ENCODE measurements around the gene PRKCB.
A peak's percentile ranks its signal among the peaks of the same experiment; 100 is the strongest.
"Not testable (repeated sequence)": the region's sequence is repeated elsewhere in the genome, so short reads cannot be mapped to it uniquely, and the experiment has no call there.

Gene PRKCB

GRCh38 chr16:24140730-24141129, 304.9 kb downstream of the PRKCB start:
- no peak for DNase-seq

DNA sequence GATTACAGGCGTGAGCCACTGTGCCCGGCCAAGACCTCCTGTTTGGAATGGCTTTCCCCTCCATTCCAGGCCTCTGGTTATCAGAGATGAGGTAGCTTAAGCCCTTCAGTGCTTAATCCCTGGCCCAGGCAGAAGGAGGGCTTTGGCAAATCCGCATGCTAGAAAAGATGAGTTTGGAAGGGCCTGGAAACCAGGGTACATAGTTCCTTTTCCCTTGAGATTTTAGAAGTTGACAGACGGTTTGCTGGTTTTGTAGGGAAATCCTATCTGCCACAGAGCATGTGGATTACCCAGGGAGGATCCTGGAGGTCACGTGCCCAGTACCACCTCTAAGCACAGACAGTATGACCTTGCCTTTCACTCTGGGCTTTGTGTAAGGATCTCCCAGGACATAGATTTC, 305.7 kb downstream of the PRKCB start:
- DNase-seq, result no peak

- no peak for DNase-seq
These were observed 306.1 kb downstream of the PRKCB start for GRCh38 chr16:24141917-24142316.

DNA sequence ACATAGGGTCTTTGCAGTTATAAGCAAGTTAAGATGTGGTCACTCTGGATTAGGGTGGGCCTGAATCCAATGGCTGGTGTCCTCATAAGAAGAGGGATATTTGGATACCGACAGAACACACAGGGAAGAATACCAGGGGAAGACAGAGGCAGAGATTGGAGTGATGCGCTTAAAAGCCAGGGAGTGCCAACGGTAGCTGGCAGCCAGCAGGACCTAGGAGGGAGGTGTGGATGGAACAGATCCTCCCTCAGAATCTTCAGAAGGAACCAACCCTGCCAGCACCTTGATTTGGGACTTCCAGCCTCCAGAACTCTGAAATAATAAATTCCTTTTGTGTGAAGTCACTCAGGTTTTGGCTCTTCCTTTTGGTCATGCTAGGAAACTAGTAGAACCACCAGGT, 310.1 kb downstream of the PRKCB start:
- DNase-seq, result no peak

- DNase-seq, result no peak
These were observed 310.7 kb downstream of the PRKCB start for GRCh38 chr16:24146518-24146917.

- DNase-seq, result no peak
These were observed 313.3 kb downstream of the PRKCB start for GRCh38 chr16:24149102-24149501.

GRCh38 chr16:24150282-24150681, 314.5 kb downstream of the PRKCB start:
- no peak for DNase-seq

GRCh38 chr16:24151482-24151939, 315.7 kb downstream of the PRKCB start:
- peak; percentile 6 for DNase-seq

- DNase-seq, result not testable (repeated sequence)
These were observed 316.3 kb downstream of the PRKCB start for GRCh38 chr16:24152048-24152447.

- DNase-seq, result no peak
These were observed 317.0 kb downstream of the PRKCB start for GRCh38 chr16:24152826-24153225.

- no peak for DNase-seq
These were observed 321.0 kb downstream of the PRKCB start for GRCh38 chr16:24156777-24157176.

DNA sequence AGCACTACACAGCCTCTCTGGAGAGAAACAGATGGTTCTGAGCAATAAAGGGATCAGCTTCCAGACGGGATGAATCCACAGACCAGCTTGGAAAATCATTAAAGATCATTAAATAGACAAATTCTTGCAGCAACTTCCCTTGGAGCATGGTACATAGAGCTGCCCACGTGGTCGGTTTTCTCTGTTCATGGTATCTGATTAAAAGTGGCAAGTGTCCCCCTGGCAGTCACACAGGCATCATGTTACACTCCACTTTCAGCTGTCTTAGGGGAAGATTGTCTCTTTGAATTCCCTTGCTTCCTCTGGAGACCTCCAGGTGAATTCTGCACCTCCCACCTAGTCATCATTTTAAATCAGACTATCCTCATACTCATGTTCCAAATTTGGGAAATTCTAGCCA, 328.2 kb downstream of the PRKCB start:
- DNase-seq, result no peak

GRCh38 chr16:24164416-24164815, 328.6 kb downstream of the PRKCB start:
- DNase-seq, result no peak

GRCh38 chr16:24165273-24165672, 329.5 kb downstream of the PRKCB start:
- no peak for DNase-seq

DNA sequence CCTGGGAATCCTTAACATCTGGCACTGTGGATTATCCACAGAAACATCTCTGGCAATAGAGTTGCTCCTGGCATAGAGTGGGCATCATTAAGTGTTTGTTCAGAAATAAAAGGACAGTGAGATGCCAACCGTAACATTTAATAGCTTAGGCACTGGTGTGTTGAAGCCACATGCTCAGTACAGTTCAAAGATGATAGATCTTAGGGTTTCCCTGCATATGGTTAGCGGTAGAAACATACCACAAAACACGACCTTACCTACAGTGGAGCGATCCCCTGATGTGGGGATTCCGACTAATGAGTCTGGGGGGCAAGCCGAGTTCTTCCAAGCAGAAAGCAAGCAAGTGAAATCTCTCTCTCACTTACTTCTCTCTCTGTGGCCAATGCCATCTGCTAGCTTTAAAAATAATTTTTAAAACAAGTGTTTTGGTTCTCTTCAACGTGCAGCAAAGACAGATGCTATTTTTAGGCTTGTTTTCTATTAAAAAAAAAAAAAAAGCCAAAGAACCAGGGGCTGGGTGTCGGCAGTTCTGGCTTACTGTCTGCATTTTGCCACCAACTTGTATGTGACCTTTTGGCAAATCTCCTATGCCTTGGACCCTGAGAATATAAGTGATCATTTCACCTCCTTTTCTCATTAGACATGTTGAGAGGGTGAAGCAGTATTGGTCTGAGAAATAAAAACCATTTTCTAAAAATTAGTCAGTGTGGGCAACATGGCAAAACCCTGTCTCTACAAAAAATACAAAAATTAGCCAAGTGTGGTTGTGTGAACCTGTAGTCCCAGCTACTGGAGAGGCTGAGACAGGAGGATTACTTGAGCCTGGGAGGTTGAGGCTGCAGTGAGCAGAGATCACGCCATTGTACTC, 331.1 kb downstream of the PRKCB start:
- no peak for DNase-seq

DNA sequence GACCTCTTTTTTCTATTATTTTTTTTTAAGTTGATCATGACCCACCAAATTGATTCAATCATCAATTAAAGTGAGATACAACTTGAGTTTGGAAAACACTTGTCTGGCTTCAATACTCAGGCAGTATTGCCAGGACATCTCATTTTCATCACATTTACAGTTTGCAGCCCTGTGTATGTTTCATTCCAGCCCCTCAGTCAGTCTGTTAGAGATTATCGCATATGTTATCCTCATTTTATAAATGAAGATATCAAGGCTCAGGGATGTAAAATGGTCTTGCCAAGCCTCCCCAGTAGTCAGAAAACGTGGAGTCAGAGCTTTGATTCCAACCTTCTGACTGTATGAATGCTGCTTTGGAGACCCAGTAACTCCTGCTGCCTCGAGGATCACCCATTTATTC, 333.1 kb downstream of the PRKCB start:
- no peak for DNase-seq

- no peak for DNase-seq
These were observed 334.6 kb downstream of the PRKCB start for GRCh38 chr16:24170407-24170806.

DNA sequence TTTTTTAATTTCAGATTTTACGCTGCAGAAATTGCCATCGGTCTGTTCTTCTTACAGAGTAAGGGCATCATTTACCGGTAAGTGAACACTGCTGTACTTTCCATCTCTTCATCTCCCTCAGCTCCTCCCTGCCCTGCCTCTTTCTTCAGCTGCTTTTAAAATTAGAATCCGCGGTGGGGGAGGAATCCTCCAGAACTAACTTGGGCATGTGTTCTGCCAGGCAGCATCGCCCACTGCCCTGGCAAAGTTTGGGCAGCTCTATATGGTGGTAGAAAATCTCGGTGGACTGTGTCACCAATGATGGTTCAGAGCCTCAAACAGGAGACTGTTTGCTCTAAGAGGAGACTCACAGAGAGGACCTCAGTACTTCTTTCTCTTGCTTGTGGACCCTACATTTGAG, 338.7 kb downstream of the PRKCB start:
- DNase-seq, result no peak

DNA sequence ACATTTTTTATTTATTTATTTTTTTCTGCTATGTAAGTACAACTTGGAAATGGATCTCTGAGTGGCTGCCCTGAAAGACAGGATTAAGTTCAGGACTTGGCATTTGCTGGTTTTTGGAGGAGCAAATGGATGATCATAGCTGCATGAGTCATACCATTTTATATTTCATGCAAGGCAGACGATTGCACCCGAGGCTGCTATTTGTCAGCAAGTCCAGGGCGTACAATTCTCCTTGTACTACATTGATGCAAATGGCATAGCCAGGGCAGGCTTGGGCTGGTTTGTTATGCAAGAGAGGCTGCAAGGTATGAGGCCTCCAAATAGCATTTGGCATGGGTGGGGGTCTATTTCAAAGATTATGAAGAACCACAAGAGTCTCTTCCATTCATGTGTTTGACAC, 339.2 kb downstream of the PRKCB start:
- DNase-seq, result no peak

DNA sequence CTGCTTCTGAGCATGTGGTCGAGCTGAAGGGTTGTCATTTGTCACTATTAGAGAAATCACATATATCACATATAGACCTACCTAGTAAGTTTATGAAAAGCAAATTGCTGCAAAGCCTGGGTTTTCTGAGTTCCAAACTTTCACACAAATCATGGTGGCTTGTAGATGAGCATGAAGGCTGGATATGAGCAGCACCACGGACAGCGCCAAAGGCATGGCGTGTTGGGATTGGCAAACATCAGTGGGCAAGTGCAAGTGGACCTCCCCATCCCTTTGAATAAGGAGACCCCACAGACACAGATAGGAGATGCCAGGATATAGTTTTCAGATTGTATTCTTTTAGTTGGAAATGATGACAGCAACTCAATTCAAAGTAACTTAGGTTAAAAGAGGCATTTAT, 342.7 kb downstream of the PRKCB start:
- no peak for DNase-seq

DNA sequence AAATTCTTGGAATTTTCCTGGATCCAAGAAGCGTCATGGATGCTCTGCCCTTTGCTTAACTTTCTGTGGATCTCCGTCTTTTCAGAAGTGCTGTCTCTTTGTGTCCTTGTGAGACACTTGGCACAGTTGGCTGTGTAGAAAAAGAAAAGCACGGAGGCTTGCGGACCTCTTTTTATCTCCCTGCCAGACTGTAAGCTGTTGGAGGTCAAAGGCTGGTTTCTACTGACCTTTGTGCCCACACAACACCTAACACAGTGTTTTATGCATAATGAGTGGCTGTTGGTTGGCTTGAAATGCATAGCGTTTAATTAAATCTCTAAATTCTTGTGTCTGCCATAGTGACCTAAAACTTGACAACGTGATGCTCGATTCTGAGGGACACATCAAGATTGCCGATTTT, 344.7 kb downstream of the PRKCB start:
- DNase-seq, result no peak

GRCh38 chr16:24188021-24188542, 352.3 kb downstream of the PRKCB start:
- no peak for DNase-seq

DNA sequence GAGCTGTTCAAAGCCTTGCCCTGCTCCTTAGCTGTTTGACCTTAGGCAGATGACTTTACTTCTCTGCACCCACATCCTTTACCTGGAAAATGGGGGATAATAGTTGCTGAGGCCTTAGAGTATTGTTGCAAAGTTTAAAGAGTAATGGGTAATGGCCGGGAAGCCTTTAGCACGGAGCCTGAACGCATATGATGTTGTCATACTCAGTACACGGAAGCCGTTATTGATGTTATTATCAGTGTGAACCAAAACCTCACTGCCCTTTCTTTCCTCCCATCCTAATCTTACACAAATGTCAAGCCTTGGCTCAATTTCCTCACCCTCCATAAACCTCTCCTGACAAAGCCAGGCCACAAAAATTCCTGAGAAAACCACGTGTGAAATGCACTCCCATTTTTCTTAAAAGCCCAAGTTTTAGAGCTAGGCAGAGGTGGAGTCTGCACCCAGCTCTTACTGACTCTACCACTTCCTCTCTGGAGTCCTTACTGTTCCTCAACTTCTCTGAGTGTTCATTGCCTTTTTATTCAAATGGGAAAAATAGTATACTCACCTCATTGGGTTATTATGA, 353.1 kb downstream of the PRKCB start:
- no peak for DNase-seq

DNA sequence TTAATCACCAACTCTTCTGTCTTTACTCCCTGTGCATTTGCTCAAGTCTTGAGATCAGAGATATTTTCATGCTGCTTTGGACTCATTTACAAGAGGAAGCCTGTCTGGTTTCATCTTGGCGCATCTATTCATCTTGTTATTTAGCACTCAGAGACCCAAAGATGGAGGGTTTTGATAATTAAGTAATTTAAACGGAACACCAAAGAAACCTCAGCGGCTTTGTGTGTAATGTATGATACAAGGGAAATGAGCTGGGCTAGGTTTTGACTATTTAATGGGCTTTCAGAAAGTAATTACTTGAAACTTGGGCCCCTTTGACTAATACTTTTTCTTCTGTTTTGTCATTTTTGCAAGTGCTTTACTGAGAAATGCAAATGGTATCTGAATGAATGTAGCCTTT, 354.2 kb downstream of the PRKCB start:
- no peak for DNase-seq
